CD4-positive, alpha-beta T cell (primary cell): ENCODE data around the gene LRRC47. TPM values are rescaled to one million over a fixed set of nuclear protein-coding genes. Genes with fewer than 3 reads are reported as not detected.

ENCODE experiments used
- ATAC-seq: fragments of 200-7000 bp; cut with Tn5 transposase; one replicate; pipeline ENCODE4 v1.10.0; 2022; ENCODE audit warnings: mild to moderate bottlenecking; ENCODE audit not compliant: poor library complexity
- CTCF ChIA-PET: fragments of 350-600 bp; sonication (Branson Sonifier 250); formaldehyde crosslinking; loops from one replicate; lab custom pipeline; 2021; ENCODE audit warnings: antibody characterized with exemption, inconsistent platforms; lab: Charles Lee
- POLR2A ChIA-PET: fragments of 350-600 bp; sonication (Branson Sonifier 250); formaldehyde crosslinking; loops from one replicate; lab custom pipeline; 2021; ENCODE audit warnings: antibody characterized with exemption, inconsistent platforms; lab: Charles Lee
- DNase-seq, 14 experiments: peaks; one replicate each; pipeline ENCODE4 v3.0.0-alpha.2; 2013 to 2020; ENCODE audit warnings: mixed read lengths in 2 of 14
- H3K27ac ChIP-seq, 2 donors: one replicate each; pipeline versions ENCODE4 v1.5.1 to v1.7.0; 2013; ENCODE audit warnings: low read length in 2 of 2, low read depth in 1 of 2, mild to moderate bottlenecking in 1 of 2
- H3K27me3 ChIP-seq, 2 experiments: 1 replicate in 1 of 2; 2 replicates in 1 of 2; pipeline versions ENCODE4 v1.6.1 to v1.7.0; 2013; ENCODE audit warnings: low read length in 2 of 2, control low read depth in 1 of 2, mild to moderate bottlenecking in 1 of 2, moderate library complexity in 1 of 2; ENCODE audit not compliant: insufficient read depth in 2 of 2, control insufficient read depth in 1 of 2
- H3K36me3 ChIP-seq: one replicate; pipeline ENCODE4 v1.6.1; 2013; ENCODE audit warnings: low read length, control low read depth; ENCODE audit not compliant: insufficient read depth
- H3K4me1 ChIP-seq: one replicate; pipeline ENCODE4 v1.6.1; 2013; ENCODE audit warnings: low read length, control low read depth; ENCODE audit not compliant: insufficient read depth
- H3K4me3 ChIP-seq: one replicate; pipeline ENCODE4 v1.5.1; 2013; ENCODE audit warnings: mild to moderate bottlenecking, low read length, moderate library complexity
- H3K9me3 ChIP-seq, 2 experiments: 1 replicate in 1 of 2; 2 replicates in 1 of 2; pipeline versions ENCODE4 v1.6.1 to v1.7.0; 2013; ENCODE audit warnings: low read length in 2 of 2, mild to moderate bottlenecking in 2 of 2, control low read depth in 1 of 2, moderate library complexity in 1 of 2; ENCODE audit not compliant: control insufficient read depth in 1 of 2, insufficient read depth in 1 of 2
- H3K27ac Mint-ChIP-seq: one replicate; pipeline ENCODE4 v1.8.0; 2020; ENCODE audit warnings: mixed read lengths
- H3K27me3 Mint-ChIP-seq: one replicate; pipeline ENCODE4 v1.8.0; 2021; ENCODE audit warnings: mixed read lengths
- H3K36me3 Mint-ChIP-seq: one replicate; pipeline ENCODE4 v1.8.0; 2021; ENCODE audit warnings: low read depth, mixed read lengths
- H3K4me1 Mint-ChIP-seq: one replicate; pipeline ENCODE4 v1.8.0; 2021; ENCODE audit warnings: low read depth, mixed read lengths
- H3K4me3 Mint-ChIP-seq: one replicate; pipeline ENCODE4 v1.8.0; 2020; ENCODE audit warnings: mild to moderate bottlenecking, mixed read lengths
- H3K9me3 Mint-ChIP-seq: one replicate; pipeline ENCODE4 v1.8.0; 2020; ENCODE audit warnings: mixed read lengths
- intact Hi-C, 2 experiments: fragments of 100-400 bp; cut with DNase I in 1 of 2; cut with micrococcal nuclease in 1 of 2; formaldehyde crosslinking; loops; one replicate each; pipeline versions ENCODE4 v1.15.1 to v1.9.0; 2023 to 2025; cut with DNase I, micrococcal nuclease
- total RNA-seq, 174 experiments: library from RNA in 2 of 174; stranded (reverse) in 2 of 174; gene quantifications; one replicate each; pipeline ENCODE4 v1.2.3 and lab custom pipeline; 2021 to 2026
- TF ChIP-seq, protein P1 (sequence below): fragments of 200-600 bp; IDR thresholded peaks from one replicate; pipeline ENCODE4 v1.8.0; 2022; ENCODE audit warnings: antibody characterized with exemption, mild to moderate bottlenecking

The LRRC47 gene
- total RNA-seq, 2 experiments from 2014 or later, result 30.1 to 32.0 TPM

DNA sequence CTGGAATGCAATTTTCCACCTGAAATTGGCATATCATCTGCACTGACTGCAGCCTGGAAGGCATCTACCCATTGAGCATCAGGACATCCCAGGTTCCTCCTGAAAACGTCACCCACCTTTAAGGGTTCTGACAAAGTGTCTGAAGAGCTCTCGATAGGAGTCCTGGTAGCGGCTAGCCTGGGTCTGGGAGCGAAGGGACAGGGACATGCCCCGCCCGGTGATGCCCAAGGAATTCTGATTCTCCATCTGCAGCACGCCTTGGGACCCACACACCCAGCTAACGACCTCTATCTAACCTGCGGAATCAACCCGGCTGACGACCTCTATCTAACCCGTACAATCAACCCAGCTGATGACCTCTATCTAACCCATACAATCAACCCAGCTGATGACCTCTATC is 57.4 kb downstream of the LRRC47 start:
- no peaks in the 10 kb centered on the region for H3K9me3 ChIP-seq
- intact Hi-C loops, result no loop called here
- ATAC-seq, result no peak
- ChIA-PET POLR2A (no interaction called here), CTCF (no interaction called here)
- Mint-ChIP-seq H3K9me3 (no peaks in the 10 kb centered on the region), H3K4me3 (no peak overlapping the region), H3K27me3 (no peaks in the 10 kb centered on the region), H3K27ac (no peak overlapping the region), H3K36me3 (peaks cover 38% of the 10 kb centered on the region), H3K4me1 (no peaks in the 10 kb centered on the region)
- TF ChIP-seq, protein P1, sequence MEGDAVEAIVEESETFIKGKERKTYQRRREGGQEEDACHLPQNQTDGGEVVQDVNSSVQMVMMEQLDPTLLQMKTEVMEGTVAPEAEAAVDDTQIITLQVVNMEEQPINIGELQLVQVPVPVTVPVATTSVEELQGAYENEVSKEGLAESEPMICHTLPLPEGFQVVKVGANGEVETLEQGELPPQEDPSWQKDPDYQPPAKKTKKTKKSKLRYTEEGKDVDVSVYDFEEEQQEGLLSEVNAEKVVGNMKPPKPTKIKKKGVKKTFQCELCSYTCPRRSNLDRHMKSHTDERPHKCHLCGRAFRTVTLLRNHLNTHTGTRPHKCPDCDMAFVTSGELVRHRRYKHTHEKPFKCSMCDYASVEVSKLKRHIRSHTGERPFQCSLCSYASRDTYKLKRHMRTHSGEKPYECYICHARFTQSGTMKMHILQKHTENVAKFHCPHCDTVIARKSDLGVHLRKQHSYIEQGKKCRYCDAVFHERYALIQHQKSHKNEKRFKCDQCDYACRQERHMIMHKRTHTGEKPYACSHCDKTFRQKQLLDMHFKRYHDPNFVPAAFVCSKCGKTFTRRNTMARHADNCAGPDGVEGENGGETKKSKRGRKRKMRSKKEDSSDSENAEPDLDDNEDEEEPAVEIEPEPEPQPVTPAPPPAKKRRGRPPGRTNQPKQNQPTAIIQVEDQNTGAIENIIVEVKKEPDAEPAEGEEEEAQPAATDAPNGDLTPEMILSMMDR, result no peak
- H3K4me3 ChIP-seq, result no peak overlapping the region
- H3K27me3 ChIP-seq, result no peaks in the 10 kb centered on the region
- DNase-seq, result no peak
- H3K36me3 ChIP-seq, result peaks cover 27% of the 10 kb centered on the region
- H3K27ac ChIP-seq, result no peak overlapping the region
- H3K4me1 ChIP-seq, result no peaks in the 10 kb centered on the region

DNA sequence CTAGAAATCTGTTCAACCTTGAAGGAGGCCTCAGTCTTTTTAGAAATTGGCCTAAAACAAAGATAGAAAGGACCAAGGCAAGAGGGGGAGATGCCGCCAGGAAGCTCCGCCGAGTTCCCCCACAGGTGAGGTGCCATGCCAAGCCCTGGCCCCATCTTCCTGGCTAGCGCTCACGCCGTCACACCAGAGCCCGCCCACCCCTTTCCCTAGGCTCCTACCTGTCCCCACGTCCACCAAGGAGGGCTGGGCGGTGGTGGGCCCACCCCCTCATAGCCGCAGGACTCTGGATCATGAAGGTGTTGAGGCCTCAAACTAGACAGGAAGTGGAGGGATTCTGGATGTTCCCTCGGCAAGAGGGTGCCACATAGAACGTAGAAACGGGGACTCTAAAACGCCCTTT is 59.6 kb downstream of the LRRC47 start:
- TF ChIP-seq, protein P1, result no peak
- peaks cover 18% of the 10 kb centered on the region for H3K36me3 ChIP-seq
- H3K4me1 ChIP-seq, result no peaks in the 10 kb centered on the region
- H3K9me3 ChIP-seq, result peaks cover 0 to 4% of the 10 kb centered on the region in 2 experiments
- no peaks in the 10 kb centered on the region for H3K27me3 ChIP-seq
- Mint-ChIP-seq H3K27ac (no peak overlapping the region), H3K27me3 (no peaks in the 10 kb centered on the region), H3K9me3 (no peaks in the 10 kb centered on the region), H3K4me3 (no peak overlapping the region), H3K36me3 (peaks cover 22% of the 10 kb centered on the region), H3K4me1 (no peaks in the 10 kb centered on the region)
- intact Hi-C loops, result no loop called here
- DNase-seq (no peak), ATAC-seq (no peak)
- ChIA-PET CTCF (no interaction called here), POLR2A (no interaction called here)
- no peak overlapping the region for H3K27ac ChIP-seq
- no peak overlapping the region for H3K4me3 ChIP-seq

DNA sequence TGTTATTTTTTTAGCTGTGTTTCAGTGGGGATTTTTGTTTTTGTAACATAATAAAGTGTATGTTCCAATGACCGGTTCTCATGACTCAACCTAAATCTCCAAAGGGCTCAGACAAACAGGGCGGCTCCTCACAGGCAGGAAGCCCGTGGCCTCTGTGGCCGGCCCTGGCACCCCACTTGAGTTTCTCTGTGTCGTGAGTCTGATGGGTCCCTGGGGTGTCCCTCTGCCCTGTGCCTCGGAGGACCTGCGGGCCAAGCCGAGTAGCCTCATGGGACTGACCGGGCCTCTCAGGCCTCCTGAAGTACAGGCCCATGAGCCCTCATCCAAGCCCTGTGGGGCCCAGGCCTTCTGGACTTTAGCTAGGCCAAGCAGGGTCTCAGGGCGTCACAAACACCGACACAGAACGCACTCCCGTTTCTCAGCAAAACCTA is 60.2 kb downstream of the LRRC47 start:
- H3K27ac ChIP-seq, result no peak overlapping the region
- no peak overlapping the region for H3K4me3 ChIP-seq
- peaks cover 16% of the 10 kb centered on the region for H3K36me3 ChIP-seq
- Mint-ChIP-seq H3K36me3 (peaks cover 16% of the 10 kb centered on the region), H3K27me3 (no peaks in the 10 kb centered on the region), H3K27ac (no peak overlapping the region), H3K4me3 (no peak overlapping the region), H3K4me1 (no peaks in the 10 kb centered on the region), H3K9me3 (no peaks in the 10 kb centered on the region)
- ATAC-seq (no peak), DNase-seq (no peak)
- no peaks in the 10 kb centered on the region for H3K27me3 ChIP-seq
- peaks cover 0 to 4% of the 10 kb centered on the region in 2 experiments for H3K9me3 ChIP-seq
- intact Hi-C loops, result no loop called here
- TF ChIP-seq, protein P1, result no peak
- POLR2A ChIA-PET, result no interaction called here
- H3K4me1 ChIP-seq, result no peaks in the 10 kb centered on the region
- CTCF ChIA-PET, result no interaction called here
